ENCODE measurements around the gene URGCP. TPM values are rescaled to one million over a fixed set of nuclear protein-coding genes. Genes with fewer than 3 reads are reported as not detected.

Gene URGCP
- total RNA-seq, 2 experiments from 2014 or later, result 23.4 to 27.1 TPM

- CTCF ChIA-PET, result interaction anchor here (1.4 to 3.3 kb wide), 2 partner anchors 9 to 422 kb away, joined by 6 to 10 read pairs; no protein-coding TSS in a partner anchor
- POLR2A ChIA-PET, result no interaction called here
- Mint-ChIP-seq H3K4me1 (no peaks in the 10 kb centered on the region), H3K27ac (peak overlapping the region; percentile 31), H3K36me3 (ENCODE audit: low read depth) (peaks cover 49% of the 10 kb centered on the region), H3K4me3 (no peak overlapping the region), H3K27me3 (no peaks in the 10 kb centered on the region), H3K9me3 (no peaks in the 10 kb centered on the region)
- DNase-seq, result no peak
Observed at GRCh38 chr7:43877968-43878864, 28.2 kb downstream of the URGCP start.

- Mint-ChIP-seq H3K4me1 (no peaks in the 10 kb centered on the region), H3K9me3 (no peaks in the 10 kb centered on the region), H3K27ac (no peak overlapping the region), H3K36me3 (ENCODE audit: low read depth) (peaks cover 50% of the 10 kb centered on the region), H3K27me3 (no peaks in the 10 kb centered on the region), H3K4me3 (no peak overlapping the region)
- CTCF ChIA-PET, result interaction anchor here (1.4 to 3.3 kb wide), 2 partner anchors 10 to 421 kb away, joined by 6 to 10 read pairs; no protein-coding TSS in a partner anchor
- no peak for DNase-seq
- POLR2A ChIA-PET, result no interaction called here
Observed at GRCh38 chr7:43876976-43877745, 29.2 kb downstream of the URGCP start.

GRCh38 chr7:43876241-43876640 lies 30.2 kb downstream of the URGCP start:
- ChIA-PET CTCF (interaction anchor here (3.3 kb wide), 1 partner anchor 11 kb away, joined by 10 read pairs; no protein-coding TSS in a partner anchor), POLR2A (no interaction called here)
- no peaks in the 10 kb centered on the region for H3K4me1 Mint-ChIP-seq
- H3K4me3 Mint-ChIP-seq, result no peak overlapping the region
- no peak for DNase-seq
- H3K9me3 Mint-ChIP-seq, result no peaks in the 10 kb centered on the region
- peaks cover 43% of the 10 kb centered on the region for H3K36me3 Mint-ChIP-seq (ENCODE audit: low read depth)
- no peaks in the 10 kb centered on the region for H3K27me3 Mint-ChIP-seq
- no peak overlapping the region for H3K27ac Mint-ChIP-seq

- ChIA-PET POLR2A (no interaction called here), CTCF (no interaction called here)
- DNase-seq, result no peak
- Mint-ChIP-seq H3K4me1 (peaks cover 15% of the 10 kb centered on the region), H3K9me3 (peaks cover 3% of the 10 kb centered on the region), H3K27ac (no peak overlapping the region), H3K4me3 (no peak overlapping the region), H3K27me3 (peaks cover 2% of the 10 kb centered on the region), H3K36me3 (ENCODE audit: low read depth) (peaks cover 35% of the 10 kb centered on the region)
Observed at GRCh38 chr7:43873300-43873699, 33.1 kb downstream of the URGCP start.

- Mint-ChIP-seq H3K4me1 (peaks cover 21% of the 10 kb centered on the region), H3K27me3 (peaks cover 2% of the 10 kb centered on the region), H3K36me3 (ENCODE audit: low read depth) (peaks cover 32% of the 10 kb centered on the region), H3K9me3 (peaks cover 3% of the 10 kb centered on the region), H3K27ac (no peak overlapping the region), H3K4me3 (no peak overlapping the region)
- no peak for DNase-seq
- ChIA-PET CTCF (no interaction called here), POLR2A (no interaction called here)
Observed at GRCh38 chr7:43872406-43873110, 33.8 kb downstream of the URGCP start.

GRCh38 chr7:43871064-43871463 lies 35.3 kb downstream of the URGCP start:
- no peak for DNase-seq
- Mint-ChIP-seq H3K4me3 (no peak overlapping the region), H3K9me3 (peaks cover 3% of the 10 kb centered on the region), H3K36me3 (ENCODE audit: low read depth) (peaks cover 33% of the 10 kb centered on the region), H3K4me1 (peaks cover 24% of the 10 kb centered on the region), H3K27me3 (peaks cover 2% of the 10 kb centered on the region), H3K27ac (no peak overlapping the region)
- POLR2A ChIA-PET, result no interaction called here
- CTCF ChIA-PET, result no interaction called here

GRCh38 chr7:43870316-43870715 lies 36.1 kb downstream of the URGCP start:
- peaks cover 24% of the 10 kb centered on the region for H3K4me1 Mint-ChIP-seq
- ChIA-PET CTCF (no interaction called here), POLR2A (interaction anchor here (0.6 kb wide), 1 partner anchor 34 kb away, joined by 3 read pairs; no protein-coding TSS in a partner anchor)
- no peak overlapping the region for H3K27ac Mint-ChIP-seq
- peaks cover 2% of the 10 kb centered on the region for H3K27me3 Mint-ChIP-seq
- peaks cover 34% of the 10 kb centered on the region for H3K36me3 Mint-ChIP-seq (ENCODE audit: low read depth)
- H3K9me3 Mint-ChIP-seq, result peaks cover 3% of the 10 kb centered on the region
- DNase-seq, result no peak
- H3K4me3 Mint-ChIP-seq, result peak overlapping the region; percentile 80

GRCh38 chr7:43869867-43870240 lies 36.5 kb downstream of the URGCP start:
- peak overlapping the region; percentile 89 for H3K27ac Mint-ChIP-seq
- ChIA-PET CTCF (interaction anchor here (0.9 kb wide), 1 partner anchor 286 kb away, joined by 3 read pairs; no protein-coding TSS in a partner anchor), POLR2A (interaction anchor here (0.5 to 0.6 kb wide), 2 partner anchors 165 to 287 kb away, joined by 3 read pairs; partner anchors contain the start of gene STK17A)
- peaks cover 34% of the 10 kb centered on the region for H3K36me3 Mint-ChIP-seq (ENCODE audit: low read depth)
- H3K27me3 Mint-ChIP-seq, result peaks cover 2% of the 10 kb centered on the region
- peak overlapping the region; percentile 80 for H3K4me3 Mint-ChIP-seq
- peaks cover 3% of the 10 kb centered on the region for H3K9me3 Mint-ChIP-seq
- H3K4me1 Mint-ChIP-seq, result peaks cover 24% of the 10 kb centered on the region
- DNase-seq, result no peak

- peak within 1 kb of the TSS; percentile 80 for H3K4me3 Mint-ChIP-seq
- CTCF ChIA-PET, result interaction anchor here (0.9 kb wide), 1 partner anchor 285 kb away, joined by 3 read pairs; no protein-coding TSS in a partner anchor
- peaks cover 34% of the 10 kb centered on the region for H3K36me3 Mint-ChIP-seq (ENCODE audit: low read depth)
- POLR2A ChIA-PET, result interaction anchor here (0.5 to 0.6 kb wide), 2 partner anchors 165 to 287 kb away, joined by 3 read pairs; partner anchors contain the start of gene STK17A
- peaks cover 2% of the 10 kb centered on the region for H3K27me3 Mint-ChIP-seq
- DNase-seq, result peak; percentile 94
- H3K4me1 Mint-ChIP-seq, result peaks cover 24% of the 10 kb centered on the region
- H3K9me3 Mint-ChIP-seq, result peaks cover 3% of the 10 kb centered on the region
- peak within 1 kb of the TSS; percentile 89 for H3K27ac Mint-ChIP-seq
Observed at GRCh38 chr7:43869006-43869866, 37.2 kb downstream of the URGCP start, which contains the start of gene MRPS24. MRPS24 (minus strand) TSS chr7:43869517; CDS start chr7:43869495, 22 bp downstream.

GRCh38 chr7:43868681-43869005 lies 37.8 kb downstream of the URGCP start:
- Mint-ChIP-seq H3K4me1 (peaks cover 24% of the 10 kb centered on the region), H3K9me3 (peaks cover 3% of the 10 kb centered on the region), H3K36me3 (ENCODE audit: low read depth) (peaks cover 32% of the 10 kb centered on the region), H3K27ac (peak overlapping the region; percentile 85), H3K4me3 (peak overlapping the region; percentile 80), H3K27me3 (peaks cover 2% of the 10 kb centered on the region)
- ChIA-PET CTCF (interaction anchor here (1.0 kb wide), 1 partner anchor 143 kb away, joined by 3 read pairs; no protein-coding TSS in a partner anchor), POLR2A (no interaction called here)
- no peak for DNase-seq

GRCh38 chr7:43868181-43868580 lies 38.2 kb downstream of the URGCP start:
- H3K4me3 Mint-ChIP-seq, result peak overlapping the region; percentile 80
- H3K4me1 Mint-ChIP-seq, result peaks cover 24% of the 10 kb centered on the region
- no peak overlapping the region for H3K27ac Mint-ChIP-seq
- no peak for DNase-seq
- H3K9me3 Mint-ChIP-seq, result peaks cover 3% of the 10 kb centered on the region
- ChIA-PET CTCF (interaction anchor here (1.0 kb wide), 1 partner anchor 142 kb away, joined by 3 read pairs; no protein-coding TSS in a partner anchor), POLR2A (no interaction called here)
- H3K36me3 Mint-ChIP-seq (ENCODE audit: low read depth), result peaks cover 30% of the 10 kb centered on the region
- peaks cover 2% of the 10 kb centered on the region for H3K27me3 Mint-ChIP-seq
